ENCODE measurements around the gene ZNF536.
"Not testable (repeated sequence)": the region's sequence is repeated elsewhere in the genome, so short reads cannot be mapped to it uniquely, and the experiment has no call there.

ZNF536 gene

GRCh38 chr19:30498085-30498484, 125.9 kb downstream of the ZNF536 start:
- DNase-seq = not testable (repeated sequence)

GRCh38 chr19:30498707-30499106, 126.5 kb downstream of the ZNF536 start:
- DNase-seq = no peak

GRCh38 chr19:30504272-30504671, 132.1 kb downstream of the ZNF536 start:
- no peak for DNase-seq

- no peak for DNase-seq
Observed at GRCh38 chr19:30512176-30513081, 140.2 kb downstream of the ZNF536 start.

GRCh38 chr19:30513082-30513411, 140.9 kb downstream of the ZNF536 start:
- DNase-seq = no peak

- DNase-seq = no peak
Observed at GRCh38 chr19:30516111-30516510, 143.9 kb downstream of the ZNF536 start.

- no peak for DNase-seq
Observed at GRCh38 chr19:30516531-30516930, 144.3 kb downstream of the ZNF536 start.

- no peak for DNase-seq
Observed at GRCh38 chr19:30518965-30519606, 146.9 kb downstream of the ZNF536 start.

- DNase-seq = no peak
Observed at GRCh38 chr19:30519607-30520205, 147.5 kb downstream of the ZNF536 start.

- DNase-seq = no peak
Observed at GRCh38 chr19:30520735-30521479, 148.7 kb downstream of the ZNF536 start.

- no peak for DNase-seq
Observed at GRCh38 chr19:30521937-30522336, 149.8 kb downstream of the ZNF536 start.

- DNase-seq = no peak
Observed at GRCh38 chr19:30522341-30522740, 150.2 kb downstream of the ZNF536 start.

- no peak for DNase-seq
Observed at GRCh38 chr19:30523791-30524190, 151.6 kb downstream of the ZNF536 start.

- DNase-seq = no peak
Observed at GRCh38 chr19:30525383-30525782, 153.2 kb downstream of the ZNF536 start.

- DNase-seq = no peak
Observed at GRCh38 chr19:30528919-30529318, 156.7 kb downstream of the ZNF536 start.

- no peak for DNase-seq
Observed at GRCh38 chr19:30529876-30530275, 157.7 kb downstream of the ZNF536 start.

GRCh38 chr19:30530751-30531150, 158.6 kb downstream of the ZNF536 start:
- DNase-seq = no peak

- DNase-seq = no peak
Observed at GRCh38 chr19:30535011-30535410, 162.8 kb downstream of the ZNF536 start.

- DNase-seq = no peak
Observed at GRCh38 chr19:30536975-30537374, 164.8 kb downstream of the ZNF536 start.

GRCh38 chr19:30539315-30539714, 167.1 kb downstream of the ZNF536 start:
- DNase-seq = no peak

- DNase-seq = no peak
Observed at GRCh38 chr19:30539981-30540380, 167.8 kb downstream of the ZNF536 start.

GRCh38 chr19:30540761-30541160, 168.6 kb downstream of the ZNF536 start:
- DNase-seq = no peak

- no peak for DNase-seq
Observed at GRCh38 chr19:30541575-30541974, 169.4 kb downstream of the ZNF536 start.

All from stimulated activated naive CD4-positive, alpha-beta T cell treated with Interleukin-2 at 50 U/mL for 16 hours (primary cell).